Suppressor macrophage treated with lipopolysaccharide for 4 hours (primary cell): ENCODE data around the gene NID1.
"Not testable (repeated sequence)": the region's sequence is repeated elsewhere in the genome, so short reads cannot be mapped to it uniquely, and the experiment has no call there.

Experiments
- DNase-seq: peaks from one replicate; pipeline ENCODE4 v3.0.0-alpha.2; 2020

NID1 gene

GRCh38 chr1:236021424-236022135 lies 43.3 kb downstream of the NID1 start:
- DNase-seq: no peak

- DNase-seq: peak; percentile 25
Measured at GRCh38 chr1:236020359-236021219, 44.3 kb downstream of the NID1 start.

- no peak for DNase-seq
Measured at GRCh38 chr1:236018885-236019453, 45.9 kb downstream of the NID1 start.

GRCh38 chr1:236016782-236017400 lies 48.0 kb downstream of the NID1 start:
- DNase-seq: no peak

- no peak for DNase-seq
Measured at GRCh38 chr1:236016083-236016482, 48.8 kb downstream of the NID1 start.

GRCh38 chr1:236015539-236015938 lies 49.4 kb downstream of the NID1 start:
- no peak for DNase-seq

- no peak for DNase-seq
Measured at GRCh38 chr1:236013330-236013729, 51.6 kb downstream of the NID1 start.

GRCh38 chr1:236011641-236012040 lies 53.2 kb downstream of the NID1 start:
- DNase-seq: no peak

GRCh38 chr1:236010443-236010842 lies 54.4 kb downstream of the NID1 start:
- DNase-seq: no peak

- no peak for DNase-seq
Measured at GRCh38 chr1:236009857-236010256, 55.0 kb downstream of the NID1 start.

GRCh38 chr1:236009191-236009590 lies 55.7 kb downstream of the NID1 start:
- DNase-seq: no peak

- no peak for DNase-seq
Measured at GRCh38 chr1:236007781-236008180, 57.1 kb downstream of the NID1 start.

GRCh38 chr1:236003058-236003457 lies 61.8 kb downstream of the NID1 start:
- DNase-seq: not testable (repeated sequence)

GRCh38 chr1:236002572-236002971 lies 62.3 kb downstream of the NID1 start:
- DNase-seq: no peak

- no peak for DNase-seq
Measured at GRCh38 chr1:236002025-236002390, 62.9 kb downstream of the NID1 start.

- no peak for DNase-seq
Measured at GRCh38 chr1:236000781-236001180, 64.1 kb downstream of the NID1 start.

GRCh38 chr1:235999259-235999925 lies 65.5 kb downstream of the NID1 start:
- DNase-seq: peak; percentile 69

GRCh38 chr1:235998812-235999211 lies 66.1 kb downstream of the NID1 start:
- DNase-seq: no peak

- DNase-seq: no peak
Measured at GRCh38 chr1:235997931-235998330, 67.0 kb downstream of the NID1 start.

- peak; percentile 21 for DNase-seq
Measured at GRCh38 chr1:235997049-235997448, 67.8 kb downstream of the NID1 start.

GRCh38 chr1:235996048-235996785 lies 68.7 kb downstream of the NID1 start:
- no peak for DNase-seq

GRCh38 chr1:235995511-235995910 lies 69.4 kb downstream of the NID1 start:
- DNase-seq: no peak
